SHP77 (cell line): ENCODE measurements around the gene GALR3.

Source experiments
- DNase-seq, 2 experiments: peaks; one replicate each; lab custom pipeline; 2025; lab: John Stamatoyannopoulos, UW

GALR3 gene

DNA sequence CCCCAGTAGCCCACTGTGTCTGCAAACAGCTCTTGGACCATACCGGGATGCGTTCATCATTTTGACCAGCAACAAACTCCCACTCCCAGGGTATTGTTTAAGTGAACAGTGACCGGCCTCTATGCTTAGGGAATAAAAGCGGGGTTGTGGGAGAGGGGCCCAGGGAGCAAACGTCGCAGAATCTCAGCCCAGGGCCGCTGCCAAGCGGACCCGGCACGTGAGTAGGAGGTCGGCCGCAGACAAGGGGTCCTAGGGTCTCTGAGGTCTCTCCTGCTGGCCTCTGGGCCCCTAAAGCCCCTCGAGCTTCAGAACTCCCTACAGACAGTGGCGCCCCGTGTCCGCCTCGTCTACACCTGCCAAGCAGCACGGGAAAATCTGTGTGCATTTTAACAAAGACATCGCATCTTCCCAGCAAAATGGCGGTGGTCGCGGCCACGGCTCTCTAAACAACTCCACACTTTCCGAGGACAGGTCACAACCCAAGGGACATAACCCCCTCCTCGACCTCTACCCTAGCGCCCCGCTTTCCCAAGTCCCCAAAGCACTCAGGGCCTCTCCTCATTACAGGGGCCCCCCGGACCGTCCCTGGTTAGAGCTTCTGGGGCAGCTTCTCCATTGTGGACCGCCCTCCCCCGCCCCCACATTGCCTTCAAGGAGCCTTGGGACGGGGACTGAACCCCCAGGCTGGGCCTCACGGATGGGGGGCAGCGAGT, 19.4 kb upstream of the GALR3 start:
- DNase-seq, result no peak

DNA sequence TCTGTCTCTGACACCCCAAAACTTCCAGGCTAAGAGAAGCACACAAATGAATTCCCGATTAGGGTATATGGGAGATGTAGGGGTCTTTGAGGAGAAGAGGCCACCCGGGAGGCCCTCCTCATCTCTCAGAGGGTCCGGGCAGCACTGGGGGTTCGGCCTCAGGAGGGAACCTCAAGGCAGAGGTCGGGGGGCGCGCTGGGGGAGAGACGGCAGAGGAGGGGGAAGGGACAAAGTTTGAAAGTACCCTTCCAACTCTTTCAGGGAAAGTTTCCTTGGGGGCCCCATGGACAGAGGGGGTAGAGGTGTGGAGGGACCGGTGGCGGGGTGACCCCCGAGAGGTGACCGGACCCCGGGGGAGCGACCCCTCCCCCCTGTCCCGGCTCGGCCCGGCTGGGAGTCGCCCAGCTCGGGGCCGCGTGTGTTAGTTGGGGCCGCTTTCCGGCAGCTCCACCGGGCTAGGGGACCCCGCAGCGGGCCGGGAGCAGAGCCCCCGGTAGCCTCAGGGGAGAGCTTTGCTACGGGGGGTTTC, 18.8 kb upstream of the GALR3 start:
- no peak for DNase-seq

DNA sequence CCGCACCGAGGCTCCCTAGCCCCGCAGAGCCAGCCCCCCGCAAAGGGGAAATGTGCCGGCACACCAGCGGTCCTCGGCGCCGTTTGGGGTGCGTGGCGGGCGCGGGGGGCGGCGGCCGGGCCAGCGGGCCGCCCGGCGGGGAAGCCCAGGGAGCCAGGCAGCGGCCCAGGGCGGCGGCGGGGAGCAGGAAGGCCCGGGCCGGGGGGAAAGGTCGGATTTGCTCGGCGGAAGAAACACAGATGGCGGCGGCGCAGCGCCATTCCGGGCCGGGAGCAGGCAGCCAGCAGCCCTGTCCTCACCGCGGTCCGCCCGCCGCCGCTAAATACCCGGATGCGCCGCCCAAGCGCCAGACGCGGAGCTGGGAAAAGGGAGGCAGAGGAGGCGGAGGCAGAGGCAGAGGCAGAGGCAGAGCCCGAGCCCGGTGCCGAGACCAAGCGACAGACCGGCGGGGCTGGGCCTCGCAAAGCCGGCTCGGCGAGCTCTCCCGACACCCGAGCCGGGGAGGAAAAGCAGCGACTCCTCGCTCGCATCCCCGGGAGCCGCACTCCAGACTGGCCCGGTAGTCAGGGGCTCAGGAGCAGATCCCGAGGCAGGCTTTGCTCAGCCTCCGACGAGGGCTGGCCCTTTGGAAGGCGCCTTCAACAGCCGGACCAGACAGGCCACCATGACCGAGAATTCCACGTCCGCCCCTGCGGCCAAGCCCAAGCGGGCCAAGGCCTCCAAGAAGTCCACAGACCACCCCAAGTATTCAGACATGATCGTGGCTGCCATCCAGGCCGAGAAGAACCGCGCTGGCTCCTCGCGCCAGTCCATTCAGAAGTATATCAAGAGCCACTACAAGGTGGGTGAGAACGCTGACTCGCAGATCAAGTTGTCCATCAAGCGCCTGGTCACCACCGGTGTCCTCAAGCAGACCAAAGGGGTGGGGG, 18.0 kb upstream of the GALR3 start:
- DNase-seq, result peak; percentile 65 to 66

DNA sequence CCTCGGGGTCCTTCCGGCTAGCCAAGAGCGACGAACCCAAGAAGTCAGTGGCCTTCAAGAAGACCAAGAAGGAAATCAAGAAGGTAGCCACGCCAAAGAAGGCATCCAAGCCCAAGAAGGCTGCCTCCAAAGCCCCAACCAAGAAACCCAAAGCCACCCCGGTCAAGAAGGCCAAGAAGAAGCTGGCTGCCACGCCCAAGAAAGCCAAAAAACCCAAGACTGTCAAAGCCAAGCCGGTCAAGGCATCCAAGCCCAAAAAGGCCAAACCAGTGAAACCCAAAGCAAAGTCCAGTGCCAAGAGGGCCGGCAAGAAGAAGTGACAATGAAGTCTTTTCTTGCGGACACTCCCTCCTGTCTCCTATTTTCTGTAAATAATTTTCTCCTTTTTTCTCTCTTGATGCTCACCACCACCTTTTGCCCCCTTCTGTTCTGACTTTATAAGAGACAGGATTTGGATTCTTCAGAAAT, 17.3 kb upstream of the GALR3 start:
- no peak for DNase-seq

DNA sequence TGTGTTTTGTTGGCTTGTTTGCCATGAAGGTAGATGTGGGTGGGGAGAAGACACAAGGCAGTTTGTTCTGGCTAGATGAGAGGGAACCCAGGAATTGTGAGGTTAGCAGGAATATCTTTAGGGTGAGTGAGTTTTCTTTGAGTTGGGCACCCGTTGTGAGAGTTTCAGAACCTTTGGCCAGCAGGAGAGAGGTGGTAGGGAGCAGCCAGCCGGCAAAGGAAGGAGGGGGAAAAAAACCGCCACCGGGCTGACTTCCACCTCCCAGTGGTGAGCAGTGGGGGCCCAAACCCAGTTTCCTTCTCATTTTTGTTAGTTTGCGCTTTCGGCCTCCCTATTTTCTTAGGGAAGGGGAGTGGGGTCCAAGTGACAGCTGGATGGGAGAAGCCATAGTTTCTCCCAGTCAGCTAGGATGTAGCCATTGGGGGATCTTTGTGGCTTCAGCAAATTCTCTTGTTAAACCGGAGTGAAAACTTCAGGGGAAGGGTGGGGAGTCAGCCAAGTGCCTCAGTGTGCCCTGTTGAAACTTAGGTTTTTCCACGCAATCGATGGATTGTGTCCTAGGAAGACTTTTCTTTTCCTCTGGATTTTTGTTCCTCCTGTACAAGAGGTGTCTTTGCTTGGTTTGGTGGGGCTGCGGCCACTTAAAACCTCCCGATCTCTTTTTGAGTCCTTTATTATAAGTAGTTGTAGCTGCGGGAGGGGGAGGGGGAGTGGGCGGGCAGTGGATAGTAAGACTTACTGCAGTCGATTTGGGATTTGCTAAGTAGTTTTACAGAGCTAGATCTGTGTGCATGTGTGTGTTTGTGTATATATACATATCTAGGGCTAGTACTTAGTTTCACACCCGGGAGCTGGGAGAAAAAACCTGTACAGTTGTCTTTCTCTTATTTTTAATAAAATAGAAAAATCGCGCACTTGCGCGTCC, 16.5 kb upstream of the GALR3 start:
- no peak for DNase-seq

DNA sequence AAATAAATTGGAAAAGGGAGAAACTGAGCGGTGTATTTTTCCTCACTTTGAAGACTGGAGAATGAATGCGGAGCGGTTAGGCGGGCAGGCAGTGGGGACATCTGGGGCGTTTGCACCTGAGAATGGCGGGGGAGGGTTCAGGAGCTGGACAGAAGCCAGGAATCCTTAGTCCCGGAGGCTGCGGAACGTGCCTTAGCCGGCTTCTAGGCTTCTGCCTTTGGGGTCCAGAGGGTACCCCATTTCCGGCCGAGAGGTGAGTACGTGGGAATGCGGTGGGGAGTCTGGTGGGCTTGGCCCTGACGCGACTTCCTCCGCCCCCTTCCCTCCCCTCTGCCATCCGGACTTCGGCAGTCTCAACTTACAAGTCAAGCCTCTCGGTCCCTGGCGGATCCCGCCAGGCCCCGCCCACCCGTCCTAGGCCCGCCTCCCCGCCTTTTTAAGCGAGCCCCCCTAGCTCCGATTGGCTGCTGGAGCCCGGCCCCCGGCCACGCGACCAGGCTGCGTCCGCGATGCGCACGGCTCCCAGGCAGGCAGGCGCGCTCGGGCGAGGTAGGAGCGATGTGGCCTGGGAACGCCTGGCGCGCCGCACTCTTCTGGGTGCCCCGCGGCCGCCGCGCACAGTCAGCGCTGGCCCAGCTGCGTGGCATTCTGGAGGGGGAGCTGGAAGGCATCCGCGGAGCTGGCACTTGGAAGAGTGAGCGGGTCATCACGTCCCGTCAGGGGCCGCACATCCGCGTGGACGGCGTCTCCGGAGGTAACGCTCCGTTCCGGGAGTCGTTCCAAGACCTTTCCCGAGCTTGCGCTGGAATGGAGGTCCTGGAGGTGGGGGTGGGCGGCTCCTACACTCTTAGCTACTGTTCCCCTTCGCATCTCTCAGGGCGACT, 15.5 kb upstream of the GALR3 start, which contains the start of gene GCAT:
Gene GCAT, plus strand, starts transcription at position 525 of the 884 bp plus-strand sequence. Its CDS starts 34 bp downstream, at position 559.
- peak; percentile 86 to 92 for DNase-seq

DNA sequence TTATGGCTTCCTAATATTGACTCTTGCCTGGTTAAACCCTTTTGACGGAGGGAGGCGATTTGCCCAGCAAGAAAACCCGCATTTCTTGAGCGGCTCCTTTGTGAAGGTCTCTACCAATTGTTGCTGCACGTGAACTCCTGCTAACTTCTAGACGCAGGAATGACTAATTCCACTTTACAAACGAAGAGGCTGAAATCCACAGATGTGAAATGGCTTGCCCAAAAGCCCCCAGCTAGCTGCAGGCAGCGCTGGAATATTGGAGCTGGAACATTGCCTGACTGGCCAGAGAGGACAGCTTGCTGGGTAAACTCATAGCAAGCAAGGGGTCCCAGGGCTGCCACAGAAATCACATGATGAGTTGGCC, 14.9 kb upstream of the GALR3 start:
- DNase-seq, result no peak

DNA sequence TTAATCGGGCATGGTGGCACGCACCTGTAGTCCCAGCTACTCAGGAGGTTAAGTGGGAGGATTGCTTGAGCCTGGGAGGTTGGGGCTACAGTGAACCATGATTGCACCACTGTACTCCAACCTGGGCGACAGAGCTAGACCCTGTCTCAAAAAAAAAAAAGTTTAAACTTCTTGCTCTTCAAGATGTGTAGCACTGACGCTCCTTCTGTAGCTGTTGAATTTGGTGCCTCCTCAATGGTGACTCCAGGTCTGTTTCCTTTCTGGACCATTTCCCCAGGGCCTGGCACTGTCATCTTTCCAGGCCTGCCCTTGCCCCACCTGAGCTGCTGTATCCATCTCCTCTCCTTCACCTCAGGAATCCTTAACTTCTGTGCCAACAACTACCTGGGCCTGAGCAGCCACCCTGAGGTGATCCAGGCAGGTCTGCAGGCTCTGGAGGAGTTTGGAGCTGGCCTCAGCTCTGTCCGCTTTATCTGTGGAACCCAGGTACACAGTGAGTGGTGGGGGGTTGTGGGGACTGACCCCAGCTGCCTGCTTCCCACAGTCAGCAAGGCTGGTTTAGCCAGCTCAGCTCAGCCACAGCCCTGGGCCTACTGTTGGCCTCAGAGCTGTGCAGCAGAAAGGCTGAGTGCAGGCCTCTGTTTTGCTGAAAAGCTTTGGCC, 13.4 kb upstream of the GALR3 start:
- DNase-seq, result no peak

DNA sequence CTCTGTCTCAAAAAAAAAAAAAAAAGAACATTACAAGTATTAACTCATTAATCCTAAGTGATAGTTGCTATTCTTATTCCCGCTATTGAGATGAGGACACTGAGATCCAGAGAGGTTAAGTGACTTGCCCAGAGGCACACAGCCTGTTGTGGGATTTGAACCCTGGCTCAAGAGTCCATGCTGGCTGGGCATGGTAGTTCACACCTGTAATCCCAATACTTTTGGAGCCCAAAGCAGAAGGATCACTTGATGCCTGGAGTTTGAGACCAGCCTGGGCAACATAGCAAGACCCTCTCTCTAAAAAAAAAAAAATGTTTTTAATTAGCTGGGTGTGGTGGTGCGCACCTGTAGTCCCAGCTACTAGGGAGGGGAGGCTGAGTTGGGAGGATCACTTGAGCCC, 11.3 kb upstream of the GALR3 start:
- DNase-seq, result no peak

DNA sequence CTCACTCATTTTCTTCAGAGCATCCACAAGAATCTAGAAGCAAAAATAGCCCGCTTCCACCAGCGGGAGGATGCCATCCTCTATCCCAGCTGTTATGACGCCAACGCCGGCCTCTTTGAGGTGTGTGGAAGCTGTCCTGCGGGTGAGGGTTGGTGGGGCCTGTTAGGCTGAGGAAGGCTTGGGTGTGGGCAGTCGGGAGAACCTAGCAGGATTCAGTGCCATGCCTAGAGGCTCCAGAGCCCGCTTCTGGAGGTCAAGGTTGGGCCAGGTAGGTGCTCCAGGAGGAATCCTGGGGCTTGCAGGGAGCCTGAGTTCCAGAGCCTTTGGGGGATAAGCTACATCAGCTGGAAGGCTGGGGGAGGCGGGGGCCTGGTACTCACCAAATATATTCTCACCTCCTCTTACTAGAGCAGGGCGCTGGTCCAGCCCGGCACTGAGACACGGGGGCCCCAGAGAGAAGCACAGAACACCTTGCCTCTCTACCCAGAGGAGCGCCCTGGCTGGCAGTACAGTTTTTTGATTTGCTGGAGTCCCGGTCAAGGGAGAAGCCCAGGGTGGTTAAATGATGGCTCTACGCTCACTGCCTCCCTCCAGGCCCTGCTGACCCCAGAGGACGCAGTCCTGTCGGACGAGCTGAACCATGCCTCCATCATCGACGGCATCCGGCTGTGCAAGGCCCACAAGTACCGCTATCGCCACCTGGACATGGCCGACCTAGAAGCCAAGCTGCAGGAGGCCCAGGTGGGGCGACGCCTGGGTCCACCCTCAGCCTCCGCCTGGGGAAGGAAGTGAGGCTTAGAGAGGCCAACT, 10.1 kb upstream of the GALR3 start:
- no peak for DNase-seq

DNA sequence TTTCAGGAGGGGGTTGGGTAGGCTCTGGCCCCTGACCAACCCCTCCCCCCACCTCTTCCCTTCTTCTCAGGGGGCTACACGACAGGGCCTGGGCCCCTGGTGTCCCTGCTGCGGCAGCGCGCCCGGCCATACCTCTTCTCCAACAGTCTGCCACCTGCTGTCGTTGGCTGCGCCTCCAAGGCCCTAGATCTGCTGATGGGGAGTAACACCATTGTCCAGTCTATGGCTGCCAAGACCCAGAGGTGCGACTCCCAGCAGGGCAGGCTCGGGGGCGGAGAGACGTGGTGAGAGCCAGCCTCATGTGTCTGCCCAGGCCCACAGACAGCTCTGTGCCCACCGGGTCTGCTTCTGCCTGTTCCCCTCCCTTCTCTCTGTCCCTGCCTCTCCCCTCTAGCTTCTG, 7.6 kb upstream of the GALR3 start:
- no peak for DNase-seq

DNA sequence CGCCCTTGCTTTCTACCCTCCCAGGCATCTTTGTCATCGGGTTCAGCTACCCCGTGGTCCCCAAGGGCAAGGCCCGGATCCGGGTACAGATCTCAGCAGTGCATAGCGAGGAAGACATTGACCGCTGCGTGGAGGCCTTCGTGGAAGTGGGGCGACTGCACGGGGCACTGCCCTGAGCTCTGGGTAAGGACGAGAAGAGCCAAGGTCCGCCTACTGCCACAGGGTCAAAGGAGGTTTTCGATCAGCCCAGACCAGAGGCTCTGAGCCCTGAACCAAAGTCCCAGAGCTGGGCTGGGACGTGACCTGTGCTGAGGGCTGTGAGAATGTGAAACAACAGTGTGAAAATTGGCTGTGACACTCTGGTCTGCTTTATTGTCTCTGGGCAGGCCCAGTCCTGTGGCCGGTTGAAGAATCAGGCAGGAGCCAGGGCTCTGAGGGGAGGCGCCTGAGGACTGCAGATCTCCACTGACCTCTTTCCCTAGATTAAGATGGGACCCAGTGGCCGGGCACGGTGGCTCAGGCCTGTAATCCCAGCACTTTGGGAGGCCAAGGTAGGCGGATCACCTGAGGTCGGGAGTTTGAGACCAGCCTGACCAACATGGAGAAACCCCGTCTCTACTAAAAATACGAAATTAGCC, 6.5 kb upstream of the GALR3 start:
- DNase-seq, result no peak

DNA sequence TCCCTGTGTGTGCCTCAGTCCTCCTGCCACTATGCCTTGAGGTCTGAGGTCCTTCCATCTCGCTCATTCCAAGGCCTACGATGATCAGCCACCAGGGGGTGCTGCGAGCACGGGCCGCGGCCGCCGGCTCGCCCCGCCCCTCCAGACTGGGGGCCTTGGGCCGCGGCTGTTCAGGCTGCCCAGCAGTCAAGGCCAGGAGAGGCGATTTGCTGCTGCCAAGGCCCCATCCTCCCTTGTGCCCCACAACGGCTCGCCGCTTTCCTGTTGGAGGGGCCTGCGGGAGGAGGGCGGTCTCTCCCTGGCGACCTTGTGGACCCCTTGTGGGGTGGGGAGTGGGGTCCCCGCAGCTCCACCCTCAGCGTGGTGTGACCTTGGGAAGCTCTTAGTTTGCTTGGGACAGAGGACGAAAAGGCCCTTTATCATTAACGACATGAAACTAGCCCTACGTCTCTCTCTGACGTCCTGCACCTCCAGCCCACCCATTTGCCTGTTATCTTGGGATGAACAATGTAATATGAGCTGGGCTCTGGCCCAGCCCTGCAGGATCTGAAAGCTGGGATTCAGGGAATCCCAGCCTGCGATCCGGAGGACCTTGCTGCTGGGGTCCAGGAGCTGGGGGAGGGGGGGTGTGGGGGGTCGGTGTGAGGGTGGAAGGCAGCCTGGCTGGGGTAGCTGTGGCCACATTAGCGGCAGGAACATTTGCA, 5.3 kb upstream of the GALR3 start:
- DNase-seq, result peak; percentile 61 to 63

DNA sequence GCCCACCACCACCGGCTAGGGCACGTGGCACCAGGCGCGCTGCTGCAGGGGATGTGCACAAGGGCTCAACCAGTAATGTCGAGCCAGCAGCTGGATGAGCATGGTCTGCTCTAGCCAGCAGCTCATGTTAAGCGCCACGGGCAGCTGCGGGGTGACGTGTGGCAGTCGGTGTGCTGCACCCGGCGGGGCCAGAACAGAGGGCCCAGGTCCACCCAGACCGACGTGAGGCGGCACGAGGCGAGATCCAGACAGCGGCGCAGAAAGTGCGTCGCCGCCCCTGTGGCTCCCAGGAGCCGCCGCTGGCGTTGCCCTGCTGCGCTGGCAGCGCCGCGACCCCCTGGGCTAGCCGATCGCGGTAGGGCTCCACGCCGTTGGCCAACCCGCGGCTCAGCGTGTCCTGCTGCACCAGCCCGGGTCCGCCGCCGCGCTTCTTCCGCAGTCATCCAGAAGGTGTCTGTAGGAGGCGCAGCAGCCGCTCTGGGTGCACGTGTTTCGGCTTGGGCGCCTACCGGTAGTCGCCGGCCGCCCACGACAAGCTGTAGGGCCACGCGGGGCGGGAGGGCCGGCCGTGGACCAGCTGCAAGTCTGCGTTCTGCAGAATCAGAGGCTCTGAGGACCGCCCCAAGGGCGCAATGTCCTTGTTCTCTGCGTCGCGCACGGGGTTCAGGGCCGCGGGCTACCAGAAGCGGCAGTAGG, 4.6 kb upstream of the GALR3 start:
- no peak for DNase-seq

DNA sequence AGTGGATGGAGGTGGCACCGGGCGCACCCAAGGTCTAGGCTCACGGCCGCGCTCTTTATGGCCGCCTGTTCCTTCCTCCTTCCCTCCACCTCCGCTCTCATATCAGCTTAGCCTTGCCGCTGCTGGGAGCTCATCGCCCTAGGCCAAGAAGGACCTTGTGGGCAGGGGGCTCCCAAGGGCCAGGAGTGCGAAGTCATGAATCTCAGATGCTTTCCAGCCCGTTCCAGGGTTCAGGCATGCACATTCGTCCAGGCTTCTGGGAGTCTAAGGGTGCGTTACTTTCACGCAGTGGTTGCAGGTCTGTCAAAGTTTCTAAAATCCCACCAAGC, 4.1 kb upstream of the GALR3 start:
- DNase-seq, result no peak

DNA sequence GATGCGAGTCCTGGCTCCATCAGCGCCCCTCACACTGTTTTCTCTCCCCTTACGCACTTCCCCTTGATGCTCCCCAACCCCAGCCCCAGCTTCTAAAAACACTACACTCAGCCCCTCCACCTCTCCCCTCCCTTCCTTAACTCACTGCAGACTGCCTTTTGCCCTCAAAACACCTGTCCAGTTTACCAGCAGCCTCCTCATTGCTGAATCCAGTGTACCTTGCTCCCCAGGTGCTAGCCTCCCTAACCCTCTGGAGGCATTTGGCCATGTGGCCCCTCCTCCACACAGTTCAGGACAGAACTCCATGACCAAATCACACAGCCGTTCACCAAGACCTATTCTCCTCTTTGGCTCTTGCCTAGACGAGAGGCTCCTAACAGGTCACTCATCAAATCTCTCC, 2.8 kb upstream of the GALR3 start:
- DNase-seq, result no peak

DNA sequence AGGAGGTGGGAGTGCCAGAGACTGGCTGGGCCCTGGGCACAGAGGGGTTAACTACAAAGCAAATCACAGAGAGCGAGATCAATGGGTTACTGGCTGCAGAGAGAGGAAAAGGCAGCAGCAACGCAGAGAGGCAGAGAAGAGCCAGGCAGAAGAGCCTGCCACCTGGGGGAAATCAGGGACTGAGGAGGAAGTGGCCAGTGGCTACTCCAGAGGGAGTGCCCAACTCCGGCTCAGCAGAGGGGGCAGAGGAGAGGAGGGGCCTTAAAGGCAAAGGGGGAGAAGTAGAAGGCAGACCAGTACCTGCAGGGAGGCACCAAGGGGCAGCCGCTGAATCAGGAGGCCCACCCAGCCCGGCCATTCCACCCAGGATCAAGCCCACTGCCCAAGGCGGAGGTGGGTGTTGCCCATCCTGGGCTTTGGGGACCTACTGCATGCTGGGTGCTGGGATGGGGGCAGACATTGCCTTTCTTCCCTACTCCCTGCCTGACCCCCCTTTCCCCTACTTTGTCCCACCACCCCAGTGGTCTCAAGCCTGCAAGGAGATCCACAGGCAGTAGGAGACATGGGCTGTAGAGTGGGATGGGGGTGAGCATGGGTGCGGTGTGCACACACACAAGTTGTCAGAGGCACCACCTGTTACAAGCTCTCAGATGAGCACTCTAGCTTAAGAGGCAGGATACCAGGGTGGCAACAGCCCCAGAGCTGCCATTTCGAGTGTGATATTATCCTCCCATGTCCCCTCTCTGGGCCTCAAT, 926 bp upstream of the GALR3 start:
- DNase-seq, result peak; percentile 26 to 38
